SU-DHL-6 (cell line): Measurements from ENCODE around the gene PPP1R14C.

Experiments used
- H2AFZ ChIP-seq: fragments of 200-600 bp; sonication (generic); 2 replicates; pipeline ENCODE4 v1.6.1; 2014; ENCODE audit warnings: low read depth, mild to moderate bottlenecking, moderate library complexity, mixed read lengths, antibody characterized with exemption, low read length; ENCODE audit not compliant: severe bottlenecking
- H3F3A ChIP-seq: fragments of 200-600 bp; shearing (Covaris generic); 2 replicates; pipeline ENCODE4 v1.6.0; 2016; ENCODE audit warnings: antibody characterized with exemption, mild to moderate bottlenecking; ENCODE audit not compliant: insufficient read depth
- H3K27ac ChIP-seq: fragments of 200-600 bp; sonication (generic); 2 replicates; pipeline ENCODE4 v1.5.1; 2016; ENCODE audit warnings: low read depth, mild to moderate bottlenecking, low read length, moderate library complexity, mixed read lengths
- H3K27me3 ChIP-seq: fragments of 200-600 bp; sonication (generic), shearing (Covaris generic); 2 replicates; pipeline ENCODE4 v1.6.0; 2014; ENCODE audit warnings: mild to moderate bottlenecking, low read length
- H3K36me3 ChIP-seq: fragments of 200-600 bp; sonication (generic); 2 replicates; pipeline ENCODE4 v1.6.1; 2014; ENCODE audit warnings: mild to moderate bottlenecking, low read length, mixed read lengths
- H3K4me2 ChIP-seq: fragments of 300-600, 200-600 bp; shearing (Covaris generic), sonication (generic); 2 replicates; pipeline ENCODE4 v1.6.0; 2014; ENCODE audit warnings: low read length, low read depth, mild to moderate bottlenecking; ENCODE audit not compliant: poor library complexity, severe bottlenecking
- H3K4me3 ChIP-seq: fragments of 200-600 bp; sonication (generic); 2 replicates; pipeline ENCODE4 v1.5.1; 2014; ENCODE audit warnings: antibody characterized with exemption, low read length, mild to moderate bottlenecking, mixed read lengths; ENCODE audit not compliant: insufficient read depth, poor library complexity, severe bottlenecking
- H3K79me2 ChIP-seq: fragments of 200-600 bp; sonication (generic); 2 replicates; pipeline ENCODE4 v1.6.1; 2014; ENCODE audit warnings: mild to moderate bottlenecking, low read length, moderate library complexity; ENCODE audit not compliant: insufficient read depth
- H3K9ac ChIP-seq: fragments of 200-600 bp; sonication (generic); 2 replicates; pipeline ENCODE4 v1.7.0; 2014; ENCODE audit warnings: mild to moderate bottlenecking, low read length
- H3K9me2 ChIP-seq: fragments of 200-600 bp; sonication (generic); replicated peaks from 2 replicates; pipeline ENCODE4 v1.6.1; 2014; ENCODE audit warnings: low read length; ENCODE audit not compliant: insufficient read depth
- H3K9me3 ChIP-seq: fragments of 200-600 bp; sonication (generic); 2 replicates; pipeline ENCODE4 v1.6.1; 2014; ENCODE audit warnings: low read length, mixed read lengths; ENCODE audit not compliant: insufficient read depth
- H4K20me1 ChIP-seq: fragments of 200-600 bp; sonication (generic); 2 replicates; pipeline ENCODE4 v1.6.1; 2014; ENCODE audit warnings: low read depth, mild to moderate bottlenecking, antibody characterized with exemption, low read length, moderate library complexity, mixed read lengths
- EZH2phosphoT487 ChIP-seq: fragments of 200-600 bp; sonication (generic), shearing (Covaris generic); conservative IDR thresholded peaks from 2 replicates; pipeline ENCODE4 v1.6.1; 2018; ENCODE audit warnings: mild to moderate bottlenecking, antibody characterized with exemption, low read length, moderate library complexity, mixed read lengths
- TF ChIP-seq, protein P1 (sequence below): fragments of 200-600 bp; sonication (generic); IDR thresholded peaks from one replicate; pipeline ENCODE4 v1.5.1; 2017; ENCODE audit warnings: antibody characterized with exemption, mild to moderate bottlenecking, low read length, moderate library complexity; ENCODE audit not compliant: insufficient read depth, poor library complexity, severe bottlenecking

The PPP1R14C gene

DNA sequence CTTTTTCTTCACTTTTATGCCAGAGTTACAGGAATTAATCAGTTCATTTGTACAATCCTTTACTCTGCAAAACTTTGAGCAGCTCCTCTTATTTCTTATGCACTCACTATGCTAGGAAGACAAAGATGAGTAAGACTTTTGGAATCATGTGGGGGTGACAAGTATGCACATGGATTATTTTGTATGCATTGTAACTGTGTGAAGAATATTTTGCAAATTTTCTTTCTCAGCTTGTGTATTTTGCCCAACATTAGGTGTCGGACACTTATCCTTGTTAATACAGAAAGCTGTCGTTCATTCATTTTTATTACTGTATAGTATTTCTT lies 88.6 kb downstream of the PPP1R14C start:
- no peak overlapping the region for H3K9ac ChIP-seq
- no peaks in the 10 kb centered on the region for H3K36me3 ChIP-seq
- H3K9me3 ChIP-seq = no peaks in the 10 kb centered on the region
- no peaks in the 10 kb centered on the region for H3F3A ChIP-seq
- H3K4me2 ChIP-seq = no peak overlapping the region
- no peaks in the 10 kb centered on the region for H3K9me2 ChIP-seq
- TF ChIP-seq, protein P1, sequence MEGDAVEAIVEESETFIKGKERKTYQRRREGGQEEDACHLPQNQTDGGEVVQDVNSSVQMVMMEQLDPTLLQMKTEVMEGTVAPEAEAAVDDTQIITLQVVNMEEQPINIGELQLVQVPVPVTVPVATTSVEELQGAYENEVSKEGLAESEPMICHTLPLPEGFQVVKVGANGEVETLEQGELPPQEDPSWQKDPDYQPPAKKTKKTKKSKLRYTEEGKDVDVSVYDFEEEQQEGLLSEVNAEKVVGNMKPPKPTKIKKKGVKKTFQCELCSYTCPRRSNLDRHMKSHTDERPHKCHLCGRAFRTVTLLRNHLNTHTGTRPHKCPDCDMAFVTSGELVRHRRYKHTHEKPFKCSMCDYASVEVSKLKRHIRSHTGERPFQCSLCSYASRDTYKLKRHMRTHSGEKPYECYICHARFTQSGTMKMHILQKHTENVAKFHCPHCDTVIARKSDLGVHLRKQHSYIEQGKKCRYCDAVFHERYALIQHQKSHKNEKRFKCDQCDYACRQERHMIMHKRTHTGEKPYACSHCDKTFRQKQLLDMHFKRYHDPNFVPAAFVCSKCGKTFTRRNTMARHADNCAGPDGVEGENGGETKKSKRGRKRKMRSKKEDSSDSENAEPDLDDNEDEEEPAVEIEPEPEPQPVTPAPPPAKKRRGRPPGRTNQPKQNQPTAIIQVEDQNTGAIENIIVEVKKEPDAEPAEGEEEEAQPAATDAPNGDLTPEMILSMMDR = no peak
- no peak for TF ChIP-seq EZH2phosphoT487
- no peak overlapping the region for H2AFZ ChIP-seq
- H4K20me1 ChIP-seq = no peaks in the 10 kb centered on the region
- no peak overlapping the region for H3K27ac ChIP-seq
- H3K4me3 ChIP-seq = no peak overlapping the region
- no peaks in the 10 kb centered on the region for H3K79me2 ChIP-seq
- no peaks in the 10 kb centered on the region for H3K27me3 ChIP-seq

DNA sequence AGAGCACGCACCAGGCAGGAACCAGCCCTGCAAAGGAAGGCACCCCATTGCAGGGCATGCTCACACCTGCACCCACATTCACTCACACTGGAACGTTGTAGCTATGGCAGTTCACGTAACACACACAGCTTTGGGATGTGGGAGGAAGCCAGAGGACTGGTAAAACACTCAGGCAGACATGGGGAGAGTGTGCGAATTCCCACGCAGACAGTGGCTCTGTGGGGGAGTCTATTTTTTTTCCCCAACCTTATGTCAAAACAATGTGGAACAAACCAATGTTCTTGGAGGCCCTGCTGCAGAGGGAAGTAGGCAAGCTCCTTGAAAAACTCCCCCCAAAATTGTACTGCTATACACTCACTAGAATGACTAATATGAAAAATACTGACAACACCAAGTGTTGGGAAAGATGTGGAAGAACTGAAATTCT lies 91.0 kb downstream of the PPP1R14C start:
- H3K9me2 ChIP-seq = no peaks in the 10 kb centered on the region
- H3K9ac ChIP-seq = no peak overlapping the region

DNA sequence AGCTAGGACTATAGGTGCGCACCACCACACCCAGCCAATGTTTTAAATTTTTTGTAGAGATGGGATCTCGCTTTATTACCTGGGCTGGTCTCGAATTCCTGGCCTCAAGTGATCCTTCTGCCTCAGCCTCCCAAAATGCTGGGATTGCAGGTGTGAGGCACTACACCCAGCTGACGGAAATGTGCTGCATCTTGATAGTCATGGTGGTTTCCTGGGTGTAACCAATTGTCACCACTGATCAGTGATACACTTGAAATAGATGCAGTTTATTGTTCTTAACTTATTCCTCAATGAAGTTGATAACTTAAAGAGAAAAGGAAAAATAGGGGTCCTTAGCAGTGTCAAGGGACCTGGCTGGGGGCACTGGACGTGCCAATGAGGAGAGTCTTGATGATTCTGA lies 92.4 kb downstream of the PPP1R14C start:
- TF ChIP-seq EZH2phosphoT487 = no peak
- TF ChIP-seq, protein P1 = no peak
- H3K4me2 ChIP-seq = no peak overlapping the region
- H3F3A ChIP-seq = no peaks in the 10 kb centered on the region
- H3K27me3 ChIP-seq = no peaks in the 10 kb centered on the region
- no peak overlapping the region for H2AFZ ChIP-seq
- H3K79me2 ChIP-seq = no peaks in the 10 kb centered on the region
- no peak overlapping the region for H3K9ac ChIP-seq
- H3K27ac ChIP-seq = no peak overlapping the region
- no peaks in the 10 kb centered on the region for H3K36me3 ChIP-seq
- H4K20me1 ChIP-seq = no peaks in the 10 kb centered on the region
- H3K9me3 ChIP-seq = no peaks in the 10 kb centered on the region
- no peak overlapping the region for H3K4me3 ChIP-seq
- H3K9me2 ChIP-seq = no peaks in the 10 kb centered on the region

More for the DNA sequence above, 91.0 kb downstream of the PPP1R14C start:
- TF ChIP-seq EZH2phosphoT487 = no peak
- TF ChIP-seq, protein P1 = no peak
- no peak overlapping the region for H2AFZ ChIP-seq
- no peak overlapping the region for H3K4me3 ChIP-seq
- H3K27me3 ChIP-seq = no peaks in the 10 kb centered on the region
- H3K79me2 ChIP-seq = no peaks in the 10 kb centered on the region
- no peaks in the 10 kb centered on the region for H3K36me3 ChIP-seq
- H4K20me1 ChIP-seq = no peaks in the 10 kb centered on the region
- no peaks in the 10 kb centered on the region for H3F3A ChIP-seq
- H3K4me2 ChIP-seq = no peak overlapping the region
- H3K27ac ChIP-seq = no peak overlapping the region
- H3K9me3 ChIP-seq = no peaks in the 10 kb centered on the region

DNA sequence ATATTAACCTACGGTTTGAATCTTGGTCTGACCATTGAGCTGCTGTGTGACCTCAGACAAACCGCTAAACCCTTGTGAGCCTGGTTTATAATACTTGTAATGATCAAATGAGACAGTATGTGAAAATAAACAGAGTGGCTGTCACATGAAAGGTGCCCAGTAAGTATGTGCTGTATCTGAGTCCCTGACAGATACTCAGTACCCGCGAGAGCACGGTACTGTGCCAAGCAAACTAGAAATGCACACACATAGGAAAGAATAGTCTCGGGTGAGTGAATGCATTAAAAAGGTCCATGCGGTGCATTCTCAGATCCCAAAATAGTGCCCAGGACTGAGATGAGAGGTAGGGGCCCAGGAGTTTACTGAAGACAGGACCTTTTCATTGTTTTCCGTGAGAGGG lies 93.3 kb downstream of the PPP1R14C start:
- no peak overlapping the region for H3K27ac ChIP-seq
- H4K20me1 ChIP-seq = no peaks in the 10 kb centered on the region
- TF ChIP-seq EZH2phosphoT487 = no peak
- TF ChIP-seq, protein P1 = no peak
- no peak overlapping the region for H3K4me2 ChIP-seq
- H3K79me2 ChIP-seq = no peaks in the 10 kb centered on the region
- H3K4me3 ChIP-seq = no peak overlapping the region
- H3K9me2 ChIP-seq = no peaks in the 10 kb centered on the region
- no peaks in the 10 kb centered on the region for H3K9me3 ChIP-seq
- no peak overlapping the region for H2AFZ ChIP-seq
- H3F3A ChIP-seq = no peaks in the 10 kb centered on the region
- no peaks in the 10 kb centered on the region for H3K27me3 ChIP-seq
- H3K36me3 ChIP-seq = no peaks in the 10 kb centered on the region
- no peak overlapping the region for H3K9ac ChIP-seq
